Prostate gland (tissue), 2 donors: ENCODE results near the gene OPHN1. TPM values are rescaled to one million over a fixed set of nuclear protein-coding genes. Genes with fewer than 3 reads are reported as not detected.
A peak's percentile ranks its signal among the peaks of the same experiment; 100 is the strongest.

Experiments
- DNase-seq: peaks from one replicate; pipeline ENCODE4 v3.0.0-alpha.2; 2019; ENCODE audit warnings: low spot score
- H3K27ac ChIP-seq, 2 donors: fragments of 200-600 bp; sonication (generic); 2 replicates each; pipeline ENCODE4 v1.5.1; 2017 to 2019
- H3K27me3 ChIP-seq: fragments of 200-600 bp; sonication (generic); replicated peaks from 2 replicates; pipeline ENCODE4 v1.5.1; 2019; ENCODE audit not compliant: insufficient read depth
- H3K36me3 ChIP-seq, 2 donors: fragments of 200-600 bp; sonication (generic); 1 replicate in 1 of 2; 2 replicates in 1 of 2; pipeline versions ENCODE4 v1.5.1 to v1.8.1; 2017 to 2019
- H3K4me1 ChIP-seq: fragments of 200-600 bp; sonication (generic); replicated peaks from 2 replicates; pipeline ENCODE4 v1.5.1; 2019
- H3K4me3 ChIP-seq, 2 donors: fragments of 200-600 bp; sonication (generic); 2 replicates each; pipeline ENCODE4 v1.5.1; 2017 to 2019
- H3K9me3 ChIP-seq: fragments of 200-600 bp; sonication (generic); 2 replicates; pipeline ENCODE4 v1.5.1; 2017
- POLR2A ChIP-seq: fragments of 450-650 bp; IDR thresholded peaks from one replicate; pipeline ENCODE4 v1.6.1; 2016; ENCODE audit warnings: antibody characterized with exemption, mild to moderate bottlenecking
- POLR2AphosphoS5 ChIP-seq: sonication (generic); formaldehyde crosslinking; IDR thresholded peaks from one replicate; pipeline ENCODE4 v1.6.1; 2017; ENCODE audit warnings: antibody characterized with exemption
- WGBS: methylation state at CpG from one replicate; pipeline ENCODE4 v1.1.5; 2018; 5-methylcytosine and 5-hydroxymethylcytosine counted together
- intact Hi-C: fragments of 100-400 bp; cut with DNase I; formaldehyde crosslinking; loops from one replicate; pipeline ENCODE4 v1.14.2; 2022
- total RNA-seq, 2 donors: library from RNA; depleted of rRNA; stranded (reverse); fragments of >200 nt; gene quantifications; one replicate each; pipeline ENCODE4 v1.1.0, GENCODE V29; 2016
- TF ChIP-seq, protein P1 (sequence below), 4 experiments: fragments of 200-600 bp in 2 of 4; fragments of 450-650 bp in 2 of 4; sonication (generic) in 2 of 4; IDR thresholded peaks; 1 replicate in 3 of 4; 2 replicates in 1 of 4; pipeline ENCODE4 v1.5.1; 2016 to 2019; ENCODE audit warnings: antibody characterized with exemption in 4 of 4, mild to moderate bottlenecking in 2 of 4, moderate library complexity in 2 of 4

Gene OPHN1
- total RNA-seq, 2 donors from 2014 or later: 18.7 to 26.2 TPM

DNA sequence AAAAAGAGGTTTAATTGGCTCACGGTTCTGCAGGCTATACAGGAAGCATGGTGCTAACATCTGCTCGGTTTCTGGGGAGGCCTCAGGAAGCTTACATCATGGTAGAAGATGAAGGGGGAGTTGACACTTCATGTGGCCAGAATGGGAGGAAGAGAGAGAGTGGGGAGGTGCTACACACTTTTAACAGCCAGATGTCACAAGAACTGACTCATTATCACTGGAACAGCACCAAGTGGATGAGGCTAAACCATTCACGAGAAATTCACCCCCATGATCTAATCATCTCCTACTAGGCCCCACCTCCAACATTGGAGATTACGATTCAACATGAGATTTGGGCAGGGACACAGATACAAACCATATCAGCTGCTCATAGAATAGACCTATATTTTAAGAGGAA is 255.8 kb downstream of the OPHN1 start:
- no peak overlapping the region for H3K27ac ChIP-seq
- no peaks in the 10 kb centered on the region for H3K4me1 ChIP-seq
- TF ChIP-seq POLR2A (no peak), POLR2AphosphoS5 (no peak)
- TF ChIP-seq, protein P1, sequence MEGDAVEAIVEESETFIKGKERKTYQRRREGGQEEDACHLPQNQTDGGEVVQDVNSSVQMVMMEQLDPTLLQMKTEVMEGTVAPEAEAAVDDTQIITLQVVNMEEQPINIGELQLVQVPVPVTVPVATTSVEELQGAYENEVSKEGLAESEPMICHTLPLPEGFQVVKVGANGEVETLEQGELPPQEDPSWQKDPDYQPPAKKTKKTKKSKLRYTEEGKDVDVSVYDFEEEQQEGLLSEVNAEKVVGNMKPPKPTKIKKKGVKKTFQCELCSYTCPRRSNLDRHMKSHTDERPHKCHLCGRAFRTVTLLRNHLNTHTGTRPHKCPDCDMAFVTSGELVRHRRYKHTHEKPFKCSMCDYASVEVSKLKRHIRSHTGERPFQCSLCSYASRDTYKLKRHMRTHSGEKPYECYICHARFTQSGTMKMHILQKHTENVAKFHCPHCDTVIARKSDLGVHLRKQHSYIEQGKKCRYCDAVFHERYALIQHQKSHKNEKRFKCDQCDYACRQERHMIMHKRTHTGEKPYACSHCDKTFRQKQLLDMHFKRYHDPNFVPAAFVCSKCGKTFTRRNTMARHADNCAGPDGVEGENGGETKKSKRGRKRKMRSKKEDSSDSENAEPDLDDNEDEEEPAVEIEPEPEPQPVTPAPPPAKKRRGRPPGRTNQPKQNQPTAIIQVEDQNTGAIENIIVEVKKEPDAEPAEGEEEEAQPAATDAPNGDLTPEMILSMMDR (IDR thresholded peaks at IDR 0.05): no peak
- WGBS: 70% methylated on average over 4 of the region's 4 CpGs
- H3K36me3 ChIP-seq: no peaks in the 10 kb centered on the region
- H3K4me3 ChIP-seq: no peak overlapping the region
- intact Hi-C loops: no loop called here
- no peak for DNase-seq
- no peaks in the 10 kb centered on the region for H3K27me3 ChIP-seq
- H3K9me3 ChIP-seq: no peaks in the 10 kb centered on the region

DNA sequence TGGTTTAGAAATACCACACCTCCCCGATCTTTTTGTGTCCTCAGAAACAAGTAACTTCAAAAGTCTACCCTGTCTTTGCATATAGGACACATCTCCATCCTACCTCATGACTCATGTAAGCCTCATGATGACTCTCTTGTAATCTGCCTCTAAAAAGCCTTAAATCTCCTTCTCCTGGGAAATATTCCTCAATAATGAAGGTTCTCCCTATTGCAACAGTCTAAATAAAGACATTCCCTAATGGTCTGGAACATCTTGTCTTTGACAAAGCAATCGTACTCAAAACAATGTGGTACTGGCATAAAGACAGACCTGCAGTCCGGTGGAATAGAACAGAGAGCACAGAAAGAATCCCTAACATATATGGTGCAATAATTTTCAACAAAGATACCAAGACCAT is 257.7 kb downstream of the OPHN1 start:
- TF ChIP-seq, protein P1 (IDR thresholded peaks at IDR 0.05): no peak
- TF ChIP-seq POLR2AphosphoS5: no peak
- TF ChIP-seq POLR2A: no peak
- WGBS: 84% methylated on average over 3 of the region's 3 CpGs
- no peaks in the 10 kb centered on the region for H3K36me3 ChIP-seq
- H3K4me3 ChIP-seq: no peak overlapping the region
- H3K9me3 ChIP-seq: no peaks in the 10 kb centered on the region
- H3K27me3 ChIP-seq: no peaks in the 10 kb centered on the region
- intact Hi-C loops: no loop called here
- H3K27ac ChIP-seq: no peak overlapping the region
- no peak for DNase-seq
- H3K4me1 ChIP-seq: no peaks in the 10 kb centered on the region

DNA sequence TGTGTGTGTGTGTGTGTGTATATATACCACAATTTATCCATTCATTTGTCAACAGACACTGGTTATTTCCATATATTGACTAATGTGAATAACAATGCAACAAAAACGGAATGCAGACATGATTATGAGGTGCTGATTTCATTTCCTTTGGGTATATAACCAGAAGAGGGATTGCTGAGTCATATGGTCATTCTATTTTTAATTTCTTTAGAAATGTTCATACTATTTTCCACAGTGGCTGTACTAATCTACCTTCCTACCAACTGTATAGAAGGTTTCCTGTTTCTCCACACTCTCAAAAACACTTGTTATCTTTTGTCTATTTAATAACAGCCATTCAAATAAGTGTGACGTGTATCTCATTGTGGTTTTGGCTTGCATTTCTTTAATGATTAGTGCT is 269.9 kb downstream of the OPHN1 start:
- Histone ChIP-seq H3K27ac (no peak overlapping the region), H3K4me3 (no peak overlapping the region), H3K4me1 (no peaks in the 10 kb centered on the region), H3K9me3 (no peaks in the 10 kb centered on the region), H3K27me3 (no peaks in the 10 kb centered on the region), H3K36me3 (no peaks in the 10 kb centered on the region)
- 92% methylated on average over 2 of the region's 2 CpGs for WGBS
- TF ChIP-seq, protein P1 (IDR thresholded peaks at IDR 0.05): no peak
- TF ChIP-seq POLR2AphosphoS5 (no peak), POLR2A (no peak)
- DNase-seq: no peak
- intact Hi-C loops: no loop called here

DNA sequence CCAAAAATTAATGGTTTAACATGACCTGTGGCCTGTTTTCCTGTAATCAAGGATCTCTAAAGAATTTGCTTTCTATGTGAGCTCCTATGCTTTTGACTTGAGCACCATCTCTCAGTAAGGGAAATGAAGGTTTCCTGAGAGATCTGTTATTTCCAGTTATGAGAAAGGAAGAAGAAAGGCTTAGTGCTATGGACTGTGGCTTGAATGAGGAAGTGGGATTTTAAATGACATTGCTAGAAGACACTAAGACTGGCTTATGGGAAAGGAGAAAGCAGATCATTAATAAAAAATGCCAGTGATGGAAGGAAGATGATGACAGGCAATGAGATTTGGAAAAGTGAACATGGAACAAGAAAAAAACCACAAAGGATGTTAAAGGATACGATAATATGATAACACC is 285.4 kb downstream of the OPHN1 start:
- H3K4me1 ChIP-seq: no peaks in the 10 kb centered on the region
- H3K27me3 ChIP-seq: no peaks in the 10 kb centered on the region
- intact Hi-C loops: loop anchor here (10.0 kb wide), 1 partner anchor 603 kb away; the partner anchor contains the start of gene AR
- H3K9me3 ChIP-seq: no peaks in the 10 kb centered on the region
- no peak overlapping the region for H3K4me3 ChIP-seq
- no peaks in the 10 kb centered on the region for H3K36me3 ChIP-seq
- H3K27ac ChIP-seq: no peak overlapping the region
- WGBS: 36% methylated on average over 1 of the region's 1 CpG
- no peak for DNase-seq
- no peak for TF ChIP-seq POLR2A
- TF ChIP-seq, protein P1 (IDR thresholded peaks at IDR 0.05): no peak
- TF ChIP-seq POLR2AphosphoS5: no peak

DNA sequence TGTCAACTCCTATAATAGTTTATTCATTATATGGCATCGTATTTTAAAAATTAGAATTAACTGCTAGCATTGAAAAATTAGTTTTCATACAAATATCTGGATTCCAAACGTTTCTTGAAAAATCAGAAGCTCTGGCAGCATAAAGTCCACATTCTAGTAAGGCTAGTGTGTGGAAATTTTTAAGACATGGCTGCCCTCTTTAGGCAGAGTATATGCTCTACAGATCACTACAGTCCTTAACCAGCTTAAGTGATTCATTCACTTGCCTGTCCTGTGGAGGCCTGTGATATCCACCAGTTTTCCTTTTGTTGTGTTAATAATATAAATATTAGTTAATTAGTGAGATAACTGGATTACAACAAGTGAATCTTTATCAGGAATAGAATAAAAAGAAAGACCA is 287.2 kb downstream of the OPHN1 start:
- intact Hi-C loops: loop anchor here (10.0 kb wide), 1 partner anchor 601 kb away; the partner anchor contains the start of gene AR
- Histone ChIP-seq H3K9me3 (no peaks in the 10 kb centered on the region), H3K27me3 (no peaks in the 10 kb centered on the region), H3K36me3 (no peaks in the 10 kb centered on the region), H3K27ac (no peak overlapping the region), H3K4me3 (no peak overlapping the region), H3K4me1 (no peaks in the 10 kb centered on the region)
- DNase-seq: no peak
- WGBS: 17% methylated on average over 2 of the region's 2 CpGs
- no peak for TF ChIP-seq POLR2A
- TF ChIP-seq, protein P1 (IDR thresholded peaks at IDR 0.05): peak in 2 of 4 experiments; percentile 7 to 26
